ENCODE measurements around the gene CCN5.

DNA sequence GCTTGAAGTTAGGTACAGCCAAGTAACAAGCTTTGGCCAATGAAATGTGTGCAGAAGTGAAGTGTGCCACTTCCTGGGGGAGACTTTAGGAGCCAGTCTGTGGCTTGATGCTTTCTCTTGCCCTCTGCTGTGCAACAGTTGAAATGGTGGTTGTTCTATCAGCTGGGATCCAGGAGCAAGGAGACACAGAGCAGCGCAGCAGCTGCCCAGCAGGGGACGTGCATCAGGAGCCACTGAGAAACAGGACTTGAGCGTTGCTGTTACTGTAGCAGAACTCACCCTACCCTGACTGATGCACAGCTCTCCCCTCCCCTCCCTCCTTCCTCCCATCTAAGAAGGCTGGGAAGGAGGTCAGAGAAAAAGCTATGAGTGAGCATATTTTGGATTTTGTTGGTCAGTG, 18.9 kb upstream of the CCN5 start:
- TF ChIP-seq, protein P1, sequence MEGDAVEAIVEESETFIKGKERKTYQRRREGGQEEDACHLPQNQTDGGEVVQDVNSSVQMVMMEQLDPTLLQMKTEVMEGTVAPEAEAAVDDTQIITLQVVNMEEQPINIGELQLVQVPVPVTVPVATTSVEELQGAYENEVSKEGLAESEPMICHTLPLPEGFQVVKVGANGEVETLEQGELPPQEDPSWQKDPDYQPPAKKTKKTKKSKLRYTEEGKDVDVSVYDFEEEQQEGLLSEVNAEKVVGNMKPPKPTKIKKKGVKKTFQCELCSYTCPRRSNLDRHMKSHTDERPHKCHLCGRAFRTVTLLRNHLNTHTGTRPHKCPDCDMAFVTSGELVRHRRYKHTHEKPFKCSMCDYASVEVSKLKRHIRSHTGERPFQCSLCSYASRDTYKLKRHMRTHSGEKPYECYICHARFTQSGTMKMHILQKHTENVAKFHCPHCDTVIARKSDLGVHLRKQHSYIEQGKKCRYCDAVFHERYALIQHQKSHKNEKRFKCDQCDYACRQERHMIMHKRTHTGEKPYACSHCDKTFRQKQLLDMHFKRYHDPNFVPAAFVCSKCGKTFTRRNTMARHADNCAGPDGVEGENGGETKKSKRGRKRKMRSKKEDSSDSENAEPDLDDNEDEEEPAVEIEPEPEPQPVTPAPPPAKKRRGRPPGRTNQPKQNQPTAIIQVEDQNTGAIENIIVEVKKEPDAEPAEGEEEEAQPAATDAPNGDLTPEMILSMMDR (conservative IDR thresholded peaks at IDR 0.05; ENCODE audit: low read depth, low read length) = peak; percentile 39; the same call in 1 of the 2 replicates
- TF ChIP-seq EZH2 (IDR thresholded peaks at IDR 0.05; ENCODE audit: low read length, unreplicated experiment) = no peak
